Testis (tissue), 3 donors: Measurements from ENCODE around the gene DSG3. TPM values are rescaled to one million over a fixed set of nuclear protein-coding genes. Genes with fewer than 3 reads are reported as not detected.
A peak's percentile ranks its signal among the peaks of the same experiment; 100 is the strongest.

Source experiments
- DNase-seq: peaks from one replicate; pipeline ENCODE4 v3.0.0-alpha.2; 2019
- H3K27ac ChIP-seq, 2 donors: fragments of 200-600 bp; sonication (generic); one replicate each; pipeline ENCODE4 v1.5.1; 2019
- H3K27me3 ChIP-seq: fragments of 200-600 bp; sonication (generic); one replicate; pipeline ENCODE4 v1.5.1; 2019
- H3K36me3 ChIP-seq: fragments of 200-600 bp; sonication (generic); one replicate; pipeline ENCODE4 v1.5.1; 2017; ENCODE audit warnings: low read depth; ENCODE audit errors: missing control alignments
- H3K4me1 ChIP-seq: fragments of 200-600 bp; sonication (generic); one replicate; pipeline ENCODE4 v1.5.1; 2019
- H3K4me3 ChIP-seq, 2 donors: fragments of 200-600 bp; sonication (generic); one replicate each; pipeline ENCODE4 v1.5.1; 2017 to 2019
- H3K9me3 ChIP-seq: fragments of 200-600 bp; sonication (generic); one replicate; pipeline ENCODE4 v1.5.1; 2017
- POLR2A ChIP-seq: fragments of 450-650 bp; IDR thresholded peaks from one replicate; pipeline ENCODE4 v1.6.1; 2017; ENCODE audit warnings: antibody characterized with exemption, mild to moderate bottlenecking, moderate library complexity
- WGBS, 2 donors: methylation state at CpG; one replicate each; pipeline ENCODE4 v1.1.5; 2018; 5-methylcytosine and 5-hydroxymethylcytosine counted together
- intact Hi-C: fragments of 100-400 bp; cut with DNase I; formaldehyde crosslinking; loops from one replicate; pipeline ENCODE4 v1.15.1; 2023; ENCODE audit warnings: low total_unique reads
- polyA plus RNA-seq: library from polyadenylated mRNA; stranded (reverse); fragments of 350-450 nt; fragmentation: Illumina TruSeq; extraction: RNeasy Lipid Tissue Mini Kit (QIAGEN cat#74804); gene quantifications from one replicate; pipeline ENCODE4 v1.2.3, GENCODE V29; 2014; ENCODE audit warnings: low read depth, low replicate concordance; ENCODE audit not compliant: insufficient read depth
- total RNA-seq, 2 donors: library from RNA; depleted of rRNA; stranded (reverse); fragments of >200 nt; gene quantifications; one replicate each; pipeline ENCODE4 v1.2.3, GENCODE V29; 2016
- TF ChIP-seq, protein P1 (sequence below), 3 experiments: fragments of 450-650 bp in 2 of 3; fragments of 200-600 bp in 1 of 3; sonication (generic) in 1 of 3; IDR thresholded peaks; one replicate each; pipeline ENCODE4 v1.5.1; 2016 to 2019; ENCODE audit warnings: antibody characterized with exemption in 3 of 3, mild to moderate bottlenecking in 2 of 3, moderate library complexity in 1 of 3

DSG3 gene
- total and polyA plus RNA-seq, 3 donors from 2014 or later: 0.16 to 0.19 (median 0.16) TPM

DNA sequence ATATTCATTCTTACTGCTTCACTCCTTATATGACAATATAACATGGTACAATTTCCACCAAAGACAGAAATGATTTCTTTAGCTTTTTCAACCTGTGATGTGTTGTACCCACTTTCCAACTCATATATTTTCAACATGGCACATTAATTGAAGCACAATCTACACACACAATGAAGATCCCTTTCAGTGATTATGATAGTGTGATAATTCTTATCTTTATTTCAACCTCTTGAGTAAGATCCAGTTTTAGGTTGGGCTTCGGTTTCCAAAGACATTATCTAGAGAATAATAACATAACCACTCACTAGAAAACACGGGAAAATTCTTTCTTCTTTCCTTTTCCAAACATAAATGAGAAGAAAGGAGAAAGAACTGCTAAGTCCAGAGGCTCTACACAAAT lies 3.4 kb upstream of the DSG3 start:
- TF ChIP-seq POLR2A: no peak
- TF ChIP-seq, protein P1, sequence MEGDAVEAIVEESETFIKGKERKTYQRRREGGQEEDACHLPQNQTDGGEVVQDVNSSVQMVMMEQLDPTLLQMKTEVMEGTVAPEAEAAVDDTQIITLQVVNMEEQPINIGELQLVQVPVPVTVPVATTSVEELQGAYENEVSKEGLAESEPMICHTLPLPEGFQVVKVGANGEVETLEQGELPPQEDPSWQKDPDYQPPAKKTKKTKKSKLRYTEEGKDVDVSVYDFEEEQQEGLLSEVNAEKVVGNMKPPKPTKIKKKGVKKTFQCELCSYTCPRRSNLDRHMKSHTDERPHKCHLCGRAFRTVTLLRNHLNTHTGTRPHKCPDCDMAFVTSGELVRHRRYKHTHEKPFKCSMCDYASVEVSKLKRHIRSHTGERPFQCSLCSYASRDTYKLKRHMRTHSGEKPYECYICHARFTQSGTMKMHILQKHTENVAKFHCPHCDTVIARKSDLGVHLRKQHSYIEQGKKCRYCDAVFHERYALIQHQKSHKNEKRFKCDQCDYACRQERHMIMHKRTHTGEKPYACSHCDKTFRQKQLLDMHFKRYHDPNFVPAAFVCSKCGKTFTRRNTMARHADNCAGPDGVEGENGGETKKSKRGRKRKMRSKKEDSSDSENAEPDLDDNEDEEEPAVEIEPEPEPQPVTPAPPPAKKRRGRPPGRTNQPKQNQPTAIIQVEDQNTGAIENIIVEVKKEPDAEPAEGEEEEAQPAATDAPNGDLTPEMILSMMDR (IDR thresholded peaks at IDR 0.05): no peak
- WGBS, 2 donors: 75 to 81% methylated on average over 2 of the region's 2 CpGs
- H3K9me3 ChIP-seq: no peaks in the 10 kb centered on the region
- no peak overlapping the region for H3K4me3 ChIP-seq
- no peaks in the 10 kb centered on the region for H3K4me1 ChIP-seq
- H3K36me3 ChIP-seq: no peaks in the 10 kb centered on the region
- intact Hi-C loops: no loop called here
- no peaks in the 10 kb centered on the region for H3K27me3 ChIP-seq
- no peak for DNase-seq
- H3K27ac ChIP-seq: no peak overlapping the region

- Histone ChIP-seq H3K4me3 (peak overlapping the region; percentile 21 to 38), H3K27ac (no peak overlapping the region), H3K27me3 (no peaks in the 10 kb centered on the region), H3K9me3 (no peaks in the 10 kb centered on the region), H3K36me3 (no peaks in the 10 kb centered on the region), H3K4me1 (no peaks in the 10 kb centered on the region)
- no peak for TF ChIP-seq POLR2A
- TF ChIP-seq, protein P1 (IDR thresholded peaks at IDR 0.05): no peak
- intact Hi-C loops: no loop called here
- no peak for DNase-seq
These were observed 1.6 kb upstream of the DSG3 start for GRCh38 chr18:31445908-31446307.

DNA sequence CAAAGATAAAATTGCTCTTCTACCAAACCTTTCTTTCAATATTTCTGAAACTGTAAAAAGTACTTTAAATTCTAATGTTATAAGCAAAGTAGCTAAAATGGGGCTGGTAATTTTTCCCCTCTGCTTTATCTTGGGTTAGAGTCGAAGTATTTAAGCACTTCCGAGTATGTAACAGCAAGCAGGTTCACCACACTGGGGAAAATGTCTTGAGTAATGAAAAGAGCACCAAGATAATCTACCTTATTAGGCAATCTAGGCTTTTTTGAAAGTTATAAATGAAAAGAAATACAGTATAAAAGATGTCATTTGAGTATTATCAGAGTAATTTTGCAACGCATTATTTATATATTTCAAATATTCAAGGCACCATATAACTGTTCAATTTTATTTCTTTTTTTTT lies 687 bp upstream of the DSG3 start:
- intact Hi-C loops: no loop called here
- no peak for DNase-seq
- H3K36me3 ChIP-seq: no peaks in the 10 kb centered on the region
- no peak for TF ChIP-seq POLR2A
- TF ChIP-seq, protein P1 (IDR thresholded peaks at IDR 0.05): no peak
- peak overlapping the region; percentile 21 to 38 for H3K4me3 ChIP-seq
- no peaks in the 10 kb centered on the region for H3K9me3 ChIP-seq
- H3K27me3 ChIP-seq: no peaks in the 10 kb centered on the region
- 60 to 78% methylated on average over 3 of the region's 3 CpGs for WGBS, 2 donors
- no peak overlapping the region for H3K27ac ChIP-seq
- no peaks in the 10 kb centered on the region for H3K4me1 ChIP-seq

- no peak overlapping the region for H3K4me3 ChIP-seq
- DNase-seq: no peak
These were observed 2.9 kb downstream of the DSG3 start for GRCh38 chr18:31450409-31450808.

GRCh38 chr18:31451625-31452024 lies 4.1 kb downstream of the DSG3 start:
- intact Hi-C loops: no loop called here
- H3K27me3 ChIP-seq: no peaks in the 10 kb centered on the region
- no peaks in the 10 kb centered on the region for H3K9me3 ChIP-seq
- WGBS, 2 donors: 81 to 91% methylated on average over 1 of the region's 1 CpG
- H3K36me3 ChIP-seq: no peaks in the 10 kb centered on the region
- TF ChIP-seq, protein P1 (IDR thresholded peaks at IDR 0.05): no peak
- TF ChIP-seq POLR2A: no peak
- no peak overlapping the region for H3K27ac ChIP-seq
- no peak for DNase-seq
- H3K4me1 ChIP-seq: no peaks in the 10 kb centered on the region
- H3K4me3 ChIP-seq: no peak overlapping the region

More at GRCh38 chr18:31450409-31450808, 2.9 kb downstream of the DSG3 start:
- intact Hi-C loops: no loop called here
- Histone ChIP-seq H3K27ac (no peak overlapping the region), H3K36me3 (no peaks in the 10 kb centered on the region), H3K9me3 (no peaks in the 10 kb centered on the region), H3K4me1 (no peaks in the 10 kb centered on the region), H3K27me3 (no peaks in the 10 kb centered on the region)
- TF ChIP-seq, protein P1 (IDR thresholded peaks at IDR 0.05): no peak
- no peak for TF ChIP-seq POLR2A
